Mesothelial cell of epicardium (in vitro differentiated cells): ENCODE data around the gene HOXA10. TPM values are rescaled to one million over a fixed set of nuclear protein-coding genes. Genes with fewer than 3 reads are reported as not detected.

Experiments
- DNase-seq, 2 experiments: peaks; one replicate each; pipeline ENCODE4 v3.0.0; 2021; ENCODE audit warnings: low spot score in 2 of 2; ENCODE audit not compliant: unreplicated experiment in 2 of 2
- H3K27ac Mint-ChIP-seq: 2 replicates; pipeline ENCODE4 v1.8.0; 2021; ENCODE audit warnings: mixed read lengths
- H3K27me3 Mint-ChIP-seq: 2 replicates; pipeline ENCODE4 v1.8.0; 2021; ENCODE audit warnings: low read depth, mixed read lengths
- H3K36me3 Mint-ChIP-seq: 2 replicates; pipeline ENCODE4 v1.8.0; 2021; ENCODE audit warnings: mixed read lengths
- H3K4me1 Mint-ChIP-seq: 2 replicates; pipeline ENCODE4 v1.8.0; 2021; ENCODE audit warnings: mixed read lengths
- H3K4me3 Mint-ChIP-seq: 2 replicates; pipeline ENCODE4 v1.8.0; 2021; ENCODE audit warnings: mild to moderate bottlenecking, moderate library complexity, mixed read lengths
- H3K9me3 Mint-ChIP-seq: 2 replicates; pipeline ENCODE4 v1.8.0; 2021; ENCODE audit warnings: mixed read lengths
- total RNA-seq: library from RNA; stranded (reverse); gene quantifications from 3 replicates; pipeline ENCODE4 v1.2.1, GENCODE V29; 2021
- TF ChIP-seq, protein P1 (sequence below): fragments of 200-600 bp; sonication (generic); IDR thresholded peaks from one replicate; pipeline ENCODE4 v1.5.0; 2021; ENCODE audit warnings: antibody characterized with exemption; ENCODE audit not compliant: unreplicated experiment

Gene HOXA10
- total RNA-seq, 1 donor from 2014 or later = 14.4 TPM

DNA sequence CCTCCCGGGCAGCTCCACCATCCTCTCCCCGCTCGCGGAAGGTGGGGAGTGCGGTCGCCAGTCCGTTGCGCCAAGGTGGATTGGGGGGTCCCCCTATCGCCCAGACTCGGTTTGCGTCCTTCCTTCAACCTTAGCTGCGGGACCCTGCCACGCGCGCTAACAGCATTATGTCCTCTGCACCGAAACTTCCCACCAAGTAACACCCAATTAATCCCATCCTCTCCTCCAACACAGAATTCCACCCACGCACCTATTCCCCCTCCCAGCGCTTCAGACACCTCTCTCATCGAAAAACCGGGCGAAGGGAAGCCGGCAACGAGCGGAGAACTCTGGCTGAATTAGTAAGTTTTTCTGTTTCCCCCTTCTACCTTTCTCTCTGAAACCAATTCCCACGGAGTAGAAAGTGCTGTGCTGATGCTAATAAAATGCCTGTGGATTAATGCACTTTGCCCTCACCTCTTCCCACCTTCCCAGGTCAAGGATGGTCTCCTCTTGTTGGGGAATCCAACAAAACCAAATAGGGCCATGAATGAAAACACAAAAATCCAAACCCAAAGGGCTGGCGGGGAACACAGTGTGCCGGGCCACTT, 22.7 kb downstream of the HOXA10 start:
- Mint-ChIP-seq H3K4me1 (peaks cover 70% of the 10 kb centered on the region), H3K27ac (peak overlapping the region; percentile 99), H3K4me3 (peak overlapping the region; percentile 87), H3K27me3 (peaks cover 46% of the 10 kb centered on the region), H3K36me3 (peaks cover 13% of the 10 kb centered on the region), H3K9me3 (no peaks in the 10 kb centered on the region)
- TF ChIP-seq, protein P1, sequence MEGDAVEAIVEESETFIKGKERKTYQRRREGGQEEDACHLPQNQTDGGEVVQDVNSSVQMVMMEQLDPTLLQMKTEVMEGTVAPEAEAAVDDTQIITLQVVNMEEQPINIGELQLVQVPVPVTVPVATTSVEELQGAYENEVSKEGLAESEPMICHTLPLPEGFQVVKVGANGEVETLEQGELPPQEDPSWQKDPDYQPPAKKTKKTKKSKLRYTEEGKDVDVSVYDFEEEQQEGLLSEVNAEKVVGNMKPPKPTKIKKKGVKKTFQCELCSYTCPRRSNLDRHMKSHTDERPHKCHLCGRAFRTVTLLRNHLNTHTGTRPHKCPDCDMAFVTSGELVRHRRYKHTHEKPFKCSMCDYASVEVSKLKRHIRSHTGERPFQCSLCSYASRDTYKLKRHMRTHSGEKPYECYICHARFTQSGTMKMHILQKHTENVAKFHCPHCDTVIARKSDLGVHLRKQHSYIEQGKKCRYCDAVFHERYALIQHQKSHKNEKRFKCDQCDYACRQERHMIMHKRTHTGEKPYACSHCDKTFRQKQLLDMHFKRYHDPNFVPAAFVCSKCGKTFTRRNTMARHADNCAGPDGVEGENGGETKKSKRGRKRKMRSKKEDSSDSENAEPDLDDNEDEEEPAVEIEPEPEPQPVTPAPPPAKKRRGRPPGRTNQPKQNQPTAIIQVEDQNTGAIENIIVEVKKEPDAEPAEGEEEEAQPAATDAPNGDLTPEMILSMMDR = no peak
- peak in 1 of 2 experiments; percentile 57 for DNase-seq

DNA sequence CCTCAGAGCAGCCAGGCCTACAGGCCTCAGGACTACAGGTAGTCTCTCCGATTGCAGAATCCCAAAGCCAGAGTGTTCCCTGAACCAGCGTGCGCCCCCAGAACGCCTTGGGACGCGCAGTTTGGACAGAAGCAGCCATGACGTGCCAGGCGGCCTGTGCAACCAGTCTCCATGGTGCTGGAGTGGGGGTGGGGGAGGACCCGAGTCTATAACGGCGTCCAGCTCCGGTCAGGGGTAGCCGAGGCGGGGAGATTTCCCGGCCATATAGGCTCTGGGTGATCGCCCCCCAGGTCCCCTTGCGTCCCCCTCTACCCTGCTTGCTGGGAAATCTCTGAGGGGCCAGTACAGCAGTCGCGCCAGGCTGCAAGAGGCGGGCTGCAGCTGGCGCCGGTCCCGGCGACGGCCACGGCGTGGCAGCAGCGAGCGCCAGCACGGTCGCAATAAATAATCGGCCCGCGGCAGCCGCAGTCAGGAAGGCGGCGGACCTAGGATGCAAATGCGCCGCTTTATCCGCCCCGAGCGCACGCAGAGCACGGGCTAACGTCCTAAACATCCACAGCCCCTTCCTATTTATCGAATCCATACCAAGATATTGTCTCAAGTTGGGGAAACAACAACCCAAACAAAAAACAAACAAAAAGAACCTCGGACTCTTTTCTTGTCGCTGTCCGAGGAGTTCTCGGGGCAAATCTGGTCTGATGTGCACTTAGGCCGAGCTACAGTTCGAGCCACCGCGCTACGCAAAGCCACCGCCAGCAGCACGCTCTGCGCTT, 23.4 kb downstream of the HOXA10 start:
- H3K4me1 Mint-ChIP-seq = peaks cover 77% of the 10 kb centered on the region
- DNase-seq = peak in 1 of 2 experiments; percentile 87
- peaks cover 42% of the 10 kb centered on the region for H3K27me3 Mint-ChIP-seq
- peak overlapping the region; percentile 87 for H3K4me3 Mint-ChIP-seq
- H3K9me3 Mint-ChIP-seq = no peaks in the 10 kb centered on the region
- peaks cover 13% of the 10 kb centered on the region for H3K36me3 Mint-ChIP-seq
- TF ChIP-seq, protein P1 = peak; percentile 88
- peak overlapping the region; percentile 99 for H3K27ac Mint-ChIP-seq

DNA sequence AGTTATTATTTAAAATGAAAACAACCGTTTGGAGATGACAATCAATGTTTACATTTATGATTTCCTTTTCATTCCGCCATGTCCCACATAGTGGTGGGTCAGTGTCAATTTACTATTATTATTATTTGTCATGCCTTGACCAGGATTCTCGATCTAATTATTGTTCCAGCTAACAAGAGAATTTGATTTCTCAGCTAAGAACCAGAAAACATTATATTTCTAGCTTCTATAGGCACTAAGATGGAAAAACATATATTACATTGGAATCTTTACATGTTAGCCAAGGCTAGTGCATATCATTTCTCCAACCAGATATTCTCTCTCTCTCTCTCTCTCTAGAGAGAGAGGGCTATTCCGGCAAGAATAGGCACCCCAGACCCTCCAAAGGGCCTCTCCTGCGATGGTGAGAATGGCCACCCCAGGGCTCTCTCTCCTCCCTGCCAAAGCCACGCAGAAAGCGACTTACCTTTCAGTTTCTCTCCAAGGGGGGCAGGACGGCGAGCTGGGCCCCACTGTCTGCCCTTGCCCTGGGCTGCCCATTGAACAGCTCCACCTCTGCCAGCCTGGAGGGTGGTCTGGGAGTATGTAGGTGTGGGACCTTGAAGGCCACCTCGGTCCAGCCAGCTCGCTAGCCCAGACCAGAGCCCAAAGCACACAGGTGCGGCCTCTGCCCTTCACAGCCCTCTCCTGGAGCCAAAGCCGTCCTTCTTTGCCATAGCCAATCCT, 24.1 kb downstream of the HOXA10 start:
- H3K9me3 Mint-ChIP-seq = no peaks in the 10 kb centered on the region
- H3K27ac Mint-ChIP-seq = peak overlapping the region; percentile 99
- peak in 1 of 2 experiments; percentile 46 for DNase-seq

DNA sequence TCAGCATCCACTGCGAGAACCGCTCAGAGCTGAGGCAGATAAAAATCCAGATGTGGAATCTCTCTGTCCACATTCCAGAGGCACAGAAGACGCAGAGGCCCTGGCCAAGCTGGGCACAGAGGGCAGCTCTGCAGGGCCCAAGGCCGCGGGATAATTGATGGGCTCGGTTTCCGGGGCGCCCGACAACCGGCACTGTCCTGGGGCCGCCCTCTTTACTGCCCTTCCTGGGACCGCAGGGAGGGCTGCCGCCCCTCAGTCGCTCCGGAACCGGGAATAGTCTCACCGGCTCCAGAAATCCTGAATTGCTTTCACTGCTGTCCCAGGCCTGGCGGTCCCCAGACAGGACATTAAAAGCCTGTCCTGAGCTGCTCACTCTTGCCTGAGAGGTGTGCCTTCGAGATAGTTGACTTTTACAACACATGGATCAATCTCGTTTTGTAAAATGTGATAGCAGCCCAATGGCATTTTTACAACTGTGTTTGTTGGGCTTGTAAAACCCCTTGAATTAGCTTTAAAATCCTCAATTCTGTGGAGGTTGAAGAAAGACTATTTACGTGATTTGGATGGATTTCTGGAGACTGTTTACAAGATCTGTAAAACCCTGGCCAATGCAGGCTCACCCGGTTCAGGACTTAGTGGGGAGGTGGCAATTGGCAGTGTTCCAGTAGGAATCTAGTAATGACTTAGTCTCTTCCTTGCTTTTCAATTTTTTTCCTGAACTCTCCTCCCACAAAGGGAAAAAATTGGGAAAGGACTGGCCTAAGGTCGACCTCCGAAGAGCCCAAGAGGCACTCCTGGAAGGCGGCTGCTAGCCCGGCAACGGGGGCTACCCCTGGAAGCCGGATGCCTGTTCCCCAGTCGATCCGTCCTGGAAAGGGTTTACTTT, 25.1 kb downstream of the HOXA10 start:
- peaks cover 15% of the 10 kb centered on the region for H3K36me3 Mint-ChIP-seq
- DNase-seq = peak in 1 of 2 experiments; percentile 45
- peak overlapping the region; percentile 87 for H3K4me3 Mint-ChIP-seq
- no peaks in the 10 kb centered on the region for H3K9me3 Mint-ChIP-seq
- TF ChIP-seq, protein P1 = no peak
- H3K27ac Mint-ChIP-seq = peak overlapping the region; percentile 99
- H3K27me3 Mint-ChIP-seq = peaks cover 25% of the 10 kb centered on the region
- peaks cover 78% of the 10 kb centered on the region for H3K4me1 Mint-ChIP-seq

More for the DNA sequence above, 24.1 kb downstream of the HOXA10 start:
- Mint-ChIP-seq H3K27me3 (peaks cover 35% of the 10 kb centered on the region), H3K36me3 (peaks cover 17% of the 10 kb centered on the region), H3K4me1 (peaks cover 78% of the 10 kb centered on the region), H3K4me3 (peak overlapping the region; percentile 87)
- TF ChIP-seq, protein P1 = no peak
